ENCODE results near the gene RBM33.
"Not testable (repeated sequence)": the region's sequence is repeated elsewhere in the genome, so short reads cannot be mapped to it uniquely, and the experiment has no call there.

Gene RBM33

GRCh38 chr7:155665079-155665956, 20.9 kb downstream of the RBM33 start:
- no peak for DNase-seq (ENCODE audit: low spot score)

DNA sequence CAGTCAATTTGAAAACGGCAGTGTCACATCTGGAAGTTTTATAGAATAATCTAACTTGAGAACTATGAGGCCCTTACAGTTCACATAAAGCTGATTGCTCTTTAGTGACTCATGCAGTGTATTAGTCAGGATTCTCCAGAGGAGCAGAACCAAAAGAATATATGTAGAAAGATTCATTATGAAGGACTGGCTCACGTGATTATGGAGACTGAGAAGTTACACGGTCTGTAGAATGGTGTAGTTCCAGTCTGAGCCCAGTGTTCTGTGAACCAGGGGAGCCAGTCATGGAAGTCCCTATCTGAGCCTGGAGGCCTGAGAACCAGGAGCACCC, 21.5 kb downstream of the RBM33 start:
- peak; percentile 49 for DNase-seq (ENCODE audit: low spot score)

DNA sequence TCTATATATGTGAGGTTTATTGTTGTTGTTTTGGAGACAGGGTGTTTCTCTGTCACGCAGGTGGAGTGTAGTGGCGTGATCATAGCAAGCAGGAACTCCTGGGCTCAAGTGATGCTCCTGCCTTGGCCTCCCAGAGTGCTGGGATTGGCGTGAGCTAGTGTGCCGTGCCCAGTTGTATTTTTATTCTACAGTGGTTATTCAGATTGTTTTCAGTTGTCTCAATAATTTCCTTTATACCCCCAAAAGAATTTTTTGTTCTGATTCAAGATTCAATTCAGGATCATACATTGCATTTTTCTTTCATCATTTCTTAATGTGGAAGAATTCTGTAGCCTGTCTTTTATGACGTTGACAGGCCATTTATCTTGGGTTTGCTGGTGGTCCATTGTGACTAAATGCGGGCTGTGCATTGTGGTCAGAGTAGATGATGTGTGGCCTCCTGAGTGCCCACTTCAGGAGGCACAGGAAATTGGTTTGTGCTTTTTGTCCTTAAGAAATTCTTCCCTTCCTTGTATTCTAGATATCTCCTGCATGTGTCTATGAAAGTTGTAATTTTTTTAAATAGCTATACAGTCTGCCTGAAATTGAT, 22.9 kb downstream of the RBM33 start:
- no peak for DNase-seq (ENCODE audit: low spot score)

DNA sequence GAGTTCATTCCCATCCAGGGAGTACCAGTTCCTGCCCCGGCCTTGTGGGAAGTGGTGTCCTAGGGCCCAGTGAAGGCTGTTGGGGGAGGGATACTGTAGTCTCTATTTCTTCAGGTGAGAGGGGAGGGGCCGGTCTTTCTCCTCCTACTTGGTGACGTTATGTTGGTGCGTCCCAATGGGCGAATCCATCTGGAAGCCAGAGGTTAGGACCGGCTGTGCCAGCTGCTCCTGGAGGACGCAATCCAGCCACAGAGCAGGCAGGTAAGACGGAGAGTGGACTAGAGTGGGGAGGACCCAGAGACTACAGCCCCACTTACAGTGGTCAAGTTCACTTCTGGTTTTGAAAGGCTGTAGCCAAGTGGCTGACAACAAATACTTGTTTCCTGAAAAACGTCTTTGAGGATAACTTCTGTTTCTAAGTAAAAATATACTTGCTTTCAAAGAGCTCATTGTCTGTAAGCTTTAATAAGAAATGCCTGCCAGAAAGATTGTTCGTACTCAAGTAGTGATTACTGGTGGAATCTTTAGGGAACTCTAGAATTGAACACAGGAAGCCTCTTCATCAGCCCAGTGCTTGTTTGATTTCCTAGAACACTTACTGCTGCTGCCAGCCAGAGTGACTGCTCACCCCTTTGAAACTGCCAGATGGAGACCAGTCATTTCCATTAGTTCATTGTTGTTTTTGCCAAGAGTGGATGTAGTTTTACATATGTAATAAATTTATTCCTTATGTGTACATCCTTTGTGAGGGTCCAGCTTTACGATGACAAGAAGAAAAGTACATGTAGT, 25.4 kb downstream of the RBM33 start:
- peak; percentile 84 for DNase-seq (ENCODE audit: low spot score)

GRCh38 chr7:155670521-155670920, 26.1 kb downstream of the RBM33 start:
- DNase-seq (ENCODE audit: low spot score), result no peak

- DNase-seq (ENCODE audit: low spot score), result no peak
Observed at GRCh38 chr7:155674556-155674955, 30.1 kb downstream of the RBM33 start.

DNA sequence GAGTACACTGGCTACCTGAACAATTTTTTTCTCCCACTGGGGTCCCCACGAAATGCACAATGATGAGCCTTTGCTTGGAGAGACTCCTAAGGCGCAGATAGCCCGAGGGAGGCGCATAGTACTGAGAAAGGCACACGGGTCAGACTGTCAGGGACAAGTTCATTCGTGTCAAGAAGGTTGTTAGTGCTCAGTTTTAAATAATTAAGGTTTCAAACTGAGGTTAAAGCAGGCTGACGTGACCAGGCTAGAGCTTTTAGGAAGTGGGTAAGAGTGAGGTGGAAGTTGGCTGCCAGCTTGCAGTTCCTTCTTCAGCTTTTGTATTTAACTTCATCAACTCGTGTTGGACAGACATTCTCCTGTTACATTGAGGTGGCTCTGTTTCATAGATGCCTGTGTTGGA, 31.6 kb downstream of the RBM33 start:
- DNase-seq (ENCODE audit: low spot score), result no peak

DNA sequence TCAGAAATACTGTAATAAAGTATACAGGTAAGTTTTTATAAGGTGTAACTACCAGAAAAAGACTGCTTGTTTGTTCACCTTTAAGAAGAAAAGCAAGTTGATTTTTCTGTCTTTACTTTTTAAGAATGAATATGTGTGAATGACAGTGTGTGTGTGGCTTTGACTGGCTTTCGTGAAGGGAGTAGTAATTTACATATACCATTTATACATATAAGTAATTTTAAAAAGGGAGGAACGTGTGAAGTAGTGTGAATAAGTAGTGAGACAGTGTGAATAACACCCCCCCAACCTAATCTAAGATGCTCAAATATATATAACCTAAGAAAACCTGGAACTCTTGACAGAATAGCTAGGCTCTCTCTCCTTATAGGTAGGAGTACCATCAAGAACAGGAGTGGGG, 33.2 kb downstream of the RBM33 start:
- no peak for DNase-seq (ENCODE audit: low spot score)

- no peak for DNase-seq (ENCODE audit: low spot score)
Observed at GRCh38 chr7:155680124-155680523, 35.7 kb downstream of the RBM33 start.

GRCh38 chr7:155680864-155681263, 36.4 kb downstream of the RBM33 start:
- DNase-seq (ENCODE audit: low spot score), result no peak

GRCh38 chr7:155681663-155682062, 37.2 kb downstream of the RBM33 start:
- no peak for DNase-seq (ENCODE audit: low spot score)

- DNase-seq (ENCODE audit: low spot score), result no peak
Observed at GRCh38 chr7:155682484-155682883, 38.0 kb downstream of the RBM33 start.

- no peak for DNase-seq (ENCODE audit: low spot score)
Observed at GRCh38 chr7:155683098-155683497, 38.6 kb downstream of the RBM33 start.

- DNase-seq (ENCODE audit: low spot score), result no peak
Observed at GRCh38 chr7:155683714-155684113, 39.3 kb downstream of the RBM33 start.

GRCh38 chr7:155684543-155684942, 40.1 kb downstream of the RBM33 start:
- DNase-seq (ENCODE audit: low spot score), result no peak

GRCh38 chr7:155685070-155685790, 40.8 kb downstream of the RBM33 start:
- DNase-seq (ENCODE audit: low spot score), result no peak

DNA sequence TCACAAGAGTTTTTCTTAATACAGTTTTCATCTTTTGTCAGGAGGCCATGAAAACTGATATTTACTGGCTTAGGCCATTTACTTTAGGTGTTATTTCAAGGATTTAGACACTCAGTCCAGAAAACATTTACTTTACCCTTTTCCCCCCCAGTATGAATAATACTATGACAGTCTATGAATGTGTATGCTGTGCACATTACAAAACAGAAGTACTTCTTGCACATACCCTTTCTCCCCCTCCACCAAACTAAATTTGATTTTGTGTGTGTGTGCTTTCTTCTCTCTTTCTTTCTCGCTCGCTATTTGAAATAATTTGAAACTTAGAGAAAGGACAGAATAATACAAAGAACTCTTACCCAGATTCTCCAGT, 41.3 kb downstream of the RBM33 start:
- no peak for DNase-seq (ENCODE audit: low spot score)

DNA sequence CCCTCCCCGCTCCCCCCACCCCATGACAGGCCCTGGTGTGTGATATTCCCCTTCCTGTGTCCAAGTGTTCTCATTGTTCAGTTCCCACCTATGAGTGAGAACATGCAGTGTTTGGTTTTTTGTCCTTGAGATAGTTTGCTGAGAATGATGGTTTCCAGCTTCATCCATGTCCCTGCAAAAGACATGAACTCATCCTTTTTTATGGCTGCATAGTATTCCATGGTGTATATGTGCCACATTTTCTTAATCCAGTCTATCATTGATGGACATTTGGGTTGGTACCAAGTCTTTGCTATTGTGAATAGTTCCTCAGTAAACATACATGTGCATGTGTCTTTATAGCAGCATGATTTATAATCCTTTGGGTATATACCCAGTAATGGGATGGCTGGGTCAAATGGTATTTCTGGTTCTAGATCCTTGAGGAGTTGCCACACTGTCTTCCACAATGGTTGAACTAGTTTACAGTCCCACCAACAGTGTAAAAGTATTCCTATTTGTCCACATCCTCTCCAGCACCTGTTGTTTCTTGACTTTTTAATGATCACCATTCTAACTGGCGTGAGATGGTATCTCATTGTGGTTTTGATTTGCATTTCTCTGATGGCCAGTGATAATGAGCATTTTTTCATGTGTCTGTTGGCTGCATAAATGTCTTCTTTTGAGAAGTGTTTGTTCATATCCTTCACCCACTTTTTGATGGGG, 42.3 kb downstream of the RBM33 start:
- not testable (repeated sequence) for DNase-seq (ENCODE audit: low spot score)

- not testable (repeated sequence) for DNase-seq (ENCODE audit: low spot score)
Observed at GRCh38 chr7:155688237-155688636, 43.8 kb downstream of the RBM33 start.

DNA sequence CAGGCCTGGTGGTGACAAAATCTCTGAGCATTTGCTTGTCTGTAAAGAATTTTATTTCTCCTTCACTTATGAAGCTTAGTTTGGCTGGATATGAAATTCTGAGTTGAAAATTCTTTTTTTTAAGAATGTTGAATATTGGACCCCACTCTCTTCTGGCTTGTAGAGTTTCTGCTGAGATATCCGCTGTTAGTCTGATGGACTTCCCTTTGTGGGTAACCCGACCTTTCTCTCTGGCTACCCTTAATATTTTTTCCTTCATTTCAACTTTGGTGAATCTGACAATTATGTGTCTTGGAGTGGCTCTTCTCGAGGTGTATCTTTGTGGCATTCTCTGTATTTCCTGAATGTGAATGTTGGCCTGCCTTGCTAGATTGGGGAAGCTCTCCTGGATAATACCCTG, 46.2 kb downstream of the RBM33 start:
- DNase-seq (ENCODE audit: low spot score), result not testable (repeated sequence)

- no peak for DNase-seq (ENCODE audit: low spot score)
Observed at GRCh38 chr7:155692317-155692716, 47.9 kb downstream of the RBM33 start.

DNA sequence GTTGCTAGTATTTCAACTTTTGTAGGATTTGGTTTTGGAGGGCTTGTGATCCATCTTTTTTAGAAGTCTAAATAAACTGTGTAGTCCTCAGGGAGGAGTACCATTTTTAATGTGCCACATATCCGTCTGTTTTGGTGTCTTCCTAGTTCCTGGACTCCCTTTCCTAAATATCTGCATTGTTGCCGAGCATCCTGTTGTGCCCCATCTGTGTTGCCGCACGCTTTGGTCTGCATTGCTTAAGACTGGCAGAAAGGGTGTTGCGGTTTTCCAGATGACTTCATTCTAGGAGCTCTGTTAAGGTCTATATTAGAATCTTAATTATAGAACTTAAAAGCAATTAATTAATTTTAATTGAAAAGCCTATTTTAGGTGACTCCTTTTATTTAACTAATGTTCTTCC, 49.4 kb downstream of the RBM33 start:
- no peak for DNase-seq (ENCODE audit: low spot score)

All from COLO829 (cell line).